GM12873 (cell line): ENCODE data around the gene CORO2A.

Experiments
- TF ChIP-seq, protein P1 (sequence below): IDR thresholded peaks from 2 replicates; pipeline ENCODE4 v1.5.1; 2012; ENCODE audit warnings: low read depth, mild to moderate bottlenecking, moderate library complexity, low read length, control low read depth; ENCODE audit not compliant: insufficient read depth; ENCODE audit errors: missing control alignments

The CORO2A gene

GRCh38 chr9:98108531-98109031, 83.9 kb downstream of the CORO2A start:
- TF ChIP-seq, protein P1, sequence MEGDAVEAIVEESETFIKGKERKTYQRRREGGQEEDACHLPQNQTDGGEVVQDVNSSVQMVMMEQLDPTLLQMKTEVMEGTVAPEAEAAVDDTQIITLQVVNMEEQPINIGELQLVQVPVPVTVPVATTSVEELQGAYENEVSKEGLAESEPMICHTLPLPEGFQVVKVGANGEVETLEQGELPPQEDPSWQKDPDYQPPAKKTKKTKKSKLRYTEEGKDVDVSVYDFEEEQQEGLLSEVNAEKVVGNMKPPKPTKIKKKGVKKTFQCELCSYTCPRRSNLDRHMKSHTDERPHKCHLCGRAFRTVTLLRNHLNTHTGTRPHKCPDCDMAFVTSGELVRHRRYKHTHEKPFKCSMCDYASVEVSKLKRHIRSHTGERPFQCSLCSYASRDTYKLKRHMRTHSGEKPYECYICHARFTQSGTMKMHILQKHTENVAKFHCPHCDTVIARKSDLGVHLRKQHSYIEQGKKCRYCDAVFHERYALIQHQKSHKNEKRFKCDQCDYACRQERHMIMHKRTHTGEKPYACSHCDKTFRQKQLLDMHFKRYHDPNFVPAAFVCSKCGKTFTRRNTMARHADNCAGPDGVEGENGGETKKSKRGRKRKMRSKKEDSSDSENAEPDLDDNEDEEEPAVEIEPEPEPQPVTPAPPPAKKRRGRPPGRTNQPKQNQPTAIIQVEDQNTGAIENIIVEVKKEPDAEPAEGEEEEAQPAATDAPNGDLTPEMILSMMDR: no peak

GRCh38 chr9:98107926-98108325, 84.5 kb downstream of the CORO2A start:
- TF ChIP-seq, protein P1: no peak

DNA sequence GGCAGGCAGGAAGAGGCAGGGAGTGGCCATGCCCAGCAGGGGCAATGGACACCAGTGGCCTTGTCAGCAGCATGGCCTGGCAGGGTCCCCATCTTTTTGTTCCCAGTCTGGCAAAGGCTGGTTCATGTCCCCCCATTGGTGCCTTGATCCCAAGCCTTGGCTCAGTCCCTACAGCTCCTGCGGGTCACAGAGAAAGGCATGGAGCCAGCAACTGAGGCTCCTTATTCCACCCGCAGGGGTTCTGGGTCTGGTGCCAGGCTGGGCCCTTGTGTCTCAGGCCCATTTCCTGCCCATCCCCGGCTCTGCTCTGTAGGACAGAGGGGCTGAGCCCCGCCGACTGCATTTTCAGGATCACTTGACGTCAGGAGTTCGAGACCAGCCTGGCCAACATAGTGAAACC, 87.4 kb downstream of the CORO2A start:
- TF ChIP-seq, protein P1: no peak

DNA sequence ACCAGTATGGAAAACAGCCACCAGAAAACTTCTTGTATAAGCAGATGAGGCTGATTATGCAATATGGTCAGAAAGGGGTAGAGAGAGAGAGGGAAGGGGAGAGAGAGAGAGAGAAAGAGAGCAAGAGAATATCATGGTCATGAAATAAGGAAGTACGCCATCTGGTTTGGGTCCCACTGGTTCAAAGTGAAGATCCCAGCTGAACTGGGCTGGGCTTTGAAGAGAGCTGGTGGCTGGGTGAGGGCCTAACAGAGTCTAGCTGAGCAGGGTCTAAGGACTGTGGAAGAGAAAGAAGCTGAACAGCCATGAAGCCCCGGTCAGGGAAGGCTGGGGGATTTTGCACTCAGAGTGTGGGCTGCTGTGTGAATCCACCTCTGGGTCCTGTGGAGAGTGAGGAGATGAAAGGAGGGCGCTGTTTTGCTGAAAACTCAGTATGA, 88.0 kb downstream of the CORO2A start:
- TF ChIP-seq, protein P1: peak; percentile 3

DNA sequence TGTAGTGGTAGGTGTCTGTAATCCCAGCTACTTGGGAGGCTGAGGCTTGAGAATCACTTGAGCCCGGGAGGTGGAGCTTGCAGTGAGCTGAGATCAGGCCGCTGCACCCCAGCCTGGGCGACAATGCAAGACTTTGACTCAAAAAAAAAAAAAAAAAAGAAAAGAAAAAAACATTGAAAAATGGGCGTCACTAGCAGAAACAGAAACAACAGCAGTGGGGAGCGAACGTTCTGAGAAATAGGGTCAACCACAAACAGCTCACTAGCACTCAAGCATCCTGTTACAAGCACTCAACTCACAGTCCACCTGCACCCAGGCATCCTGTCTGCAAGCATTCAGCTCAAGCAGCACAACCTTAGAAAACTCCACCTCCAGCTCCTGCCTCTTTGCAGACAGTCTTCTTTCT, 90.6 kb downstream of the CORO2A start:
- TF ChIP-seq, protein P1: no peak

- TF ChIP-seq, protein P1: no peak
These were observed 91.0 kb downstream of the CORO2A start for GRCh38 chr9:98101416-98101815.

DNA sequence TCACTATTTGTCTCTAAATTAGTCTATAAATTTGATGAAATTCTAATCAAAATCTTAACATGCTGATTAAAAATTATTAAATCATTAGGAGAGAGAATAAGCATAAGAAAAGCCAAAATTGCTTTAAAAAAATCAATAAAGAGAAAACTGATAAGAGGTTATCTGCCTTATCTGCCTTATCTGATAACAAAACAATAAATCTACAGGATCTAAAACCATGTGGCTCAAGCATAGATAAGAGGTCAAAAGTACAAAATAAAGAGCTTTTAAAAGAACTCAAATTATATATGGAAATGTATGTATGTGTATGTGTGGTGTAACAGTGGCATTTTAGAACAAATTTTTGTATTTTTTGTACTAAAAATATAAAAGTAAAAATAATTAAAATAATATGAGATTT, 92.0 kb downstream of the CORO2A start:
- TF ChIP-seq, protein P1: no peak
